ENCODE results near the gene FRY. TPM values are rescaled to one million over a fixed set of nuclear protein-coding genes. Genes with fewer than 3 reads are reported as not detected.

Gene FRY
- total and polyA plus RNA-seq, 4 donors, result 6.2 to 31.2 (median 12.7) TPM

GRCh38 chr13:32246468-32246867 is 214.9 kb downstream of the FRY start (continued):
- TF ChIP-seq ZBTB33 (IDR thresholded peaks at IDR 0.05) (no peak), ATF3 (IDR thresholded peaks at IDR 0.05) (no peak), RXRA (IDR thresholded peaks at IDR 0.05) (peak in 1 of 2 donors; percentile 18), HNF4G (IDR thresholded peaks at IDR 0.05) (no peak), TAF1 (conservative IDR thresholded peaks at IDR 0.05) (no peak), FOXA1 (IDR thresholded peaks at IDR 0.05) (no peak), RAD21 (IDR thresholded peaks at IDR 0.05) (peak; percentile 82 to 89)

GRCh38 chr13:32247887-32248286 is 216.3 kb downstream of the FRY start:
- Histone ChIP-seq H3K36me3 (ENCODE audit: control insufficient read depth in 4 of 4, insufficient read depth in 3 of 4, low read depth in 1 of 4, low read length in 3 of 4) (peaks cover 0 to 5% (median 0%) of the 10 kb centered on the region in 4 donors), H3K27me3 (ENCODE audit: control insufficient read depth in 4 of 4, insufficient read depth in 4 of 4, low read length in 3 of 4) (no peaks in the 10 kb centered on the region), H3K9me3 (ENCODE audit: control insufficient read depth in 4 of 4, low read length in 3 of 4) (no peaks in the 10 kb centered on the region), H3K9ac (ENCODE audit: low read depth in 1 of 2, low read length in 2 of 2) (no peak overlapping the region), H3K27ac (ENCODE audit: low read depth in 1 of 2, low read length in 2 of 2) (no peak overlapping the region), H3K4me3 (ENCODE audit: low read depth in 1 of 3, low read length in 3 of 3) (no peak overlapping the region), H3K4me1 (ENCODE audit: control insufficient read depth in 4 of 4, insufficient read depth in 4 of 4, low read length in 3 of 4) (peaks cover 0 to 3% (median under 1%) of the 10 kb centered on the region in 4 donors)
- TF ChIP-seq RXRA (IDR thresholded peaks at IDR 0.05) (no peak), GABPA (IDR thresholded peaks at IDR 0.05 in 1 of 2, conservative IDR thresholded peaks at IDR 0.05 in 1 of 2) (no peak)
- DNase-seq (ENCODE audit: low spot score), result no peak
- 7% methylated on average over 1 of the region's 1 CpG for WGBS

GRCh38 chr13:32248801-32249200 is 217.2 kb downstream of the FRY start:
- peaks cover 0 to 5% (median 0%) of the 10 kb centered on the region in 4 donors for H3K36me3 ChIP-seq (ENCODE audit: control insufficient read depth in 4 of 4, insufficient read depth in 3 of 4, low read depth in 1 of 4, low read length in 3 of 4)
- no peak for TF ChIP-seq JUND (IDR thresholded peaks at IDR 0.05)
- TF ChIP-seq FOXA2 (IDR thresholded peaks at IDR 0.05), result no peak
- TF ChIP-seq FOXA1 (IDR thresholded peaks at IDR 0.05), result no peak
- no peaks in the 10 kb centered on the region for H3K9me3 ChIP-seq (ENCODE audit: control insufficient read depth in 4 of 4, low read length in 3 of 4)
- H3K4me3 ChIP-seq (ENCODE audit: low read depth in 1 of 3, low read length in 3 of 3), result no peak overlapping the region
- peaks cover 0 to 1% (median 0%) of the 10 kb centered on the region in 4 donors for H3K4me1 ChIP-seq (ENCODE audit: control insufficient read depth in 4 of 4, insufficient read depth in 4 of 4, low read length in 3 of 4)
- H3K27me3 ChIP-seq (ENCODE audit: control insufficient read depth in 4 of 4, insufficient read depth in 4 of 4, low read length in 3 of 4), result no peaks in the 10 kb centered on the region
- no peak overlapping the region for H3K9ac ChIP-seq (ENCODE audit: low read depth in 1 of 2, low read length in 2 of 2)
- WGBS, result 87% methylated on average over 3 of the region's 3 CpGs
- no peak for DNase-seq (ENCODE audit: low spot score)
- H3K27ac ChIP-seq (ENCODE audit: low read depth in 1 of 2, low read length in 2 of 2), result no peak overlapping the region

GRCh38 chr13:32252812-32253438 is 221.4 kb downstream of the FRY start:
- 89% methylated on average over 4 of the region's 4 CpGs for WGBS
- Histone ChIP-seq H3K27ac (ENCODE audit: low read depth in 1 of 2, low read length in 2 of 2) (peak overlapping the region; percentile 31 to 53), H3K4me1 (ENCODE audit: control insufficient read depth in 4 of 4, insufficient read depth in 4 of 4, low read length in 3 of 4) (peaks cover 0 to 23% (median 4%) of the 10 kb centered on the region in 4 donors)

More at GRCh38 chr13:32252812-32253438, 221.4 kb downstream of the FRY start:
- TF ChIP-seq HNF4A (conservative IDR thresholded peaks at IDR 0.05), result no peak
- no peak for TF ChIP-seq SP1 (IDR thresholded peaks at IDR 0.05)
- no peak for TF ChIP-seq RXRA (IDR thresholded peaks at IDR 0.05)
- no peak for TF ChIP-seq MAX (IDR thresholded peaks at IDR 0.05)
- no peak for TF ChIP-seq GABPA (IDR thresholded peaks at IDR 0.05 in 1 of 2, conservative IDR thresholded peaks at IDR 0.05 in 1 of 2)
- Histone ChIP-seq H3K27me3 (ENCODE audit: control insufficient read depth in 4 of 4, insufficient read depth in 4 of 4, low read length in 3 of 4) (no peaks in the 10 kb centered on the region), H3K9ac (ENCODE audit: low read depth in 1 of 2, low read length in 2 of 2) (no peak overlapping the region), H3K9me3 (ENCODE audit: control insufficient read depth in 4 of 4, low read length in 3 of 4) (no peaks in the 10 kb centered on the region), H3K36me3 (ENCODE audit: control insufficient read depth in 4 of 4, insufficient read depth in 3 of 4, low read depth in 1 of 4, low read length in 3 of 4) (peaks cover 0 to 5% (median 0%) of the 10 kb centered on the region in 4 donors), H3K4me3 (ENCODE audit: low read depth in 1 of 3, low read length in 3 of 3) (no peak overlapping the region)
- DNase-seq (ENCODE audit: low spot score), result no peak
